Activated T-helper 17 cell treated with anti-CD3 and anti-CD28 coated beads, Interleukin-2, amount 50 U/mL, for 72 hours (primary cell): ENCODE measurements around the gene AKAP6. TPM values are rescaled to one million over a fixed set of nuclear protein-coding genes. Genes with fewer than 3 reads are reported as not detected.

Experiments
- ATAC-seq: fragments of 150-1000 bp; cut with Tn5 transposase; replicated peaks from 2 replicates; pipeline ENCODE4 v1.10.0; 2021; ENCODE audit warnings: mild to moderate bottlenecking, moderate library complexity
- H3K27ac Mint-ChIP-seq: one replicate; pipeline ENCODE4 v1.8.0; 2022; ENCODE audit warnings: mixed read lengths
- H3K27me3 Mint-ChIP-seq: one replicate; pipeline ENCODE4 v1.8.0; 2022; ENCODE audit warnings: mixed read lengths
- H3K36me3 Mint-ChIP-seq: one replicate; pipeline ENCODE4 v1.8.0; 2022; ENCODE audit warnings: low read depth, mild to moderate bottlenecking, mixed read lengths
- H3K4me1 Mint-ChIP-seq: one replicate; pipeline ENCODE4 v1.8.0; 2022; ENCODE audit warnings: mixed read lengths
- H3K4me3 Mint-ChIP-seq: one replicate; pipeline ENCODE4 v1.8.0; 2022; ENCODE audit warnings: mild to moderate bottlenecking, mixed read lengths
- H3K9me3 Mint-ChIP-seq: one replicate; pipeline ENCODE4 v1.8.0; 2022; ENCODE audit warnings: mixed read lengths
- total RNA-seq, 2 donors: library from RNA; stranded (reverse); gene quantifications; one replicate each; pipeline ENCODE4 v1.2.3, GENCODE V29; 2022

AKAP6 gene
- total RNA-seq, 2 donors from 2014 or later = 1.1 to 2.1 TPM

- H3K36me3 Mint-ChIP-seq = no peaks in the 10 kb centered on the region
- H3K27ac Mint-ChIP-seq = no peak overlapping the region
- no peaks in the 10 kb centered on the region for H3K9me3 Mint-ChIP-seq
- no peak overlapping the region for H3K4me3 Mint-ChIP-seq
- ATAC-seq = no peak
- H3K4me1 Mint-ChIP-seq = no peaks in the 10 kb centered on the region
- H3K27me3 Mint-ChIP-seq = no peaks in the 10 kb centered on the region
These were observed 390.5 kb downstream of the AKAP6 start for GRCh38 chr14:32719601-32720000.

- Mint-ChIP-seq H3K27ac (no peak overlapping the region), H3K9me3 (no peaks in the 10 kb centered on the region), H3K27me3 (no peaks in the 10 kb centered on the region), H3K4me1 (no peaks in the 10 kb centered on the region), H3K36me3 (no peaks in the 10 kb centered on the region), H3K4me3 (no peak overlapping the region)
- no peak for ATAC-seq
These were observed 391.8 kb downstream of the AKAP6 start for GRCh38 chr14:32720927-32721326.

- Mint-ChIP-seq H3K27me3 (no peaks in the 10 kb centered on the region), H3K9me3 (no peaks in the 10 kb centered on the region), H3K36me3 (no peaks in the 10 kb centered on the region), H3K4me1 (no peaks in the 10 kb centered on the region), H3K27ac (no peak overlapping the region), H3K4me3 (no peak overlapping the region)
- no peak for ATAC-seq
These were observed 393.6 kb downstream of the AKAP6 start for GRCh38 chr14:32722631-32723183.

GRCh38 chr14:32724867-32725471, 395.9 kb downstream of the AKAP6 start:
- Mint-ChIP-seq H3K4me1 (no peaks in the 10 kb centered on the region), H3K27ac (no peak overlapping the region), H3K36me3 (no peaks in the 10 kb centered on the region), H3K27me3 (no peaks in the 10 kb centered on the region), H3K4me3 (no peak overlapping the region), H3K9me3 (no peaks in the 10 kb centered on the region)
- ATAC-seq = no peak

- Mint-ChIP-seq H3K36me3 (no peaks in the 10 kb centered on the region), H3K4me3 (no peak overlapping the region), H3K27ac (no peak overlapping the region), H3K27me3 (no peaks in the 10 kb centered on the region), H3K4me1 (no peaks in the 10 kb centered on the region), H3K9me3 (no peaks in the 10 kb centered on the region)
- ATAC-seq = no peak
These were observed 397.4 kb downstream of the AKAP6 start for GRCh38 chr14:32726516-32726915.

- Mint-ChIP-seq H3K27me3 (no peaks in the 10 kb centered on the region), H3K36me3 (no peaks in the 10 kb centered on the region), H3K9me3 (no peaks in the 10 kb centered on the region), H3K4me3 (no peak overlapping the region), H3K27ac (no peak overlapping the region), H3K4me1 (no peaks in the 10 kb centered on the region)
- no peak for ATAC-seq
These were observed 398.7 kb downstream of the AKAP6 start for GRCh38 chr14:32727832-32728231.

GRCh38 chr14:32728526-32728925, 399.4 kb downstream of the AKAP6 start:
- H3K27ac Mint-ChIP-seq = no peak overlapping the region
- H3K4me3 Mint-ChIP-seq = no peak overlapping the region
- ATAC-seq = no peak
- H3K4me1 Mint-ChIP-seq = no peaks in the 10 kb centered on the region
- H3K9me3 Mint-ChIP-seq = no peaks in the 10 kb centered on the region
- no peaks in the 10 kb centered on the region for H3K36me3 Mint-ChIP-seq
- no peaks in the 10 kb centered on the region for H3K27me3 Mint-ChIP-seq

GRCh38 chr14:32728976-32729375, 399.9 kb downstream of the AKAP6 start:
- Mint-ChIP-seq H3K4me3 (no peak overlapping the region), H3K27ac (no peak overlapping the region), H3K9me3 (no peaks in the 10 kb centered on the region), H3K36me3 (no peaks in the 10 kb centered on the region), H3K4me1 (no peaks in the 10 kb centered on the region), H3K27me3 (no peaks in the 10 kb centered on the region)
- ATAC-seq = no peak

GRCh38 chr14:32731249-32731648, 402.2 kb downstream of the AKAP6 start:
- ATAC-seq = no peak
- Mint-ChIP-seq H3K27me3 (no peaks in the 10 kb centered on the region), H3K36me3 (no peaks in the 10 kb centered on the region), H3K4me3 (no peak overlapping the region), H3K4me1 (no peaks in the 10 kb centered on the region), H3K27ac (no peak overlapping the region), H3K9me3 (no peaks in the 10 kb centered on the region)

- Mint-ChIP-seq H3K9me3 (no peaks in the 10 kb centered on the region), H3K4me3 (no peak overlapping the region), H3K27ac (no peak overlapping the region), H3K4me1 (no peaks in the 10 kb centered on the region), H3K36me3 (no peaks in the 10 kb centered on the region), H3K27me3 (no peaks in the 10 kb centered on the region)
- ATAC-seq = no peak
These were observed 403.9 kb downstream of the AKAP6 start for GRCh38 chr14:32733015-32733414.

- no peaks in the 10 kb centered on the region for H3K27me3 Mint-ChIP-seq
- ATAC-seq = no peak
- no peaks in the 10 kb centered on the region for H3K9me3 Mint-ChIP-seq
- H3K4me1 Mint-ChIP-seq = no peaks in the 10 kb centered on the region
- H3K27ac Mint-ChIP-seq = no peak overlapping the region
- no peaks in the 10 kb centered on the region for H3K36me3 Mint-ChIP-seq
- no peak overlapping the region for H3K4me3 Mint-ChIP-seq
These were observed 405.2 kb downstream of the AKAP6 start for GRCh38 chr14:32734261-32734660.

- peaks cover 9% of the 10 kb centered on the region for H3K9me3 Mint-ChIP-seq
- no peaks in the 10 kb centered on the region for H3K4me1 Mint-ChIP-seq
- ATAC-seq = no peak
- no peaks in the 10 kb centered on the region for H3K27me3 Mint-ChIP-seq
- no peak overlapping the region for H3K27ac Mint-ChIP-seq
- H3K4me3 Mint-ChIP-seq = no peak overlapping the region
- no peaks in the 10 kb centered on the region for H3K36me3 Mint-ChIP-seq
These were observed 408.5 kb downstream of the AKAP6 start for GRCh38 chr14:32737621-32738020.

- Mint-ChIP-seq H3K36me3 (no peaks in the 10 kb centered on the region), H3K27ac (no peak overlapping the region), H3K4me3 (no peak overlapping the region), H3K4me1 (no peaks in the 10 kb centered on the region), H3K9me3 (peaks cover 9% of the 10 kb centered on the region), H3K27me3 (no peaks in the 10 kb centered on the region)
- no peak for ATAC-seq
These were observed 409.2 kb downstream of the AKAP6 start for GRCh38 chr14:32738206-32738871.

GRCh38 chr14:32744811-32745445, 415.8 kb downstream of the AKAP6 start:
- no peak overlapping the region for H3K4me3 Mint-ChIP-seq
- H3K27ac Mint-ChIP-seq = no peak overlapping the region
- no peaks in the 10 kb centered on the region for H3K4me1 Mint-ChIP-seq
- H3K36me3 Mint-ChIP-seq = no peaks in the 10 kb centered on the region
- no peak for ATAC-seq
- peaks cover 8% of the 10 kb centered on the region for H3K27me3 Mint-ChIP-seq
- peaks cover 10% of the 10 kb centered on the region for H3K9me3 Mint-ChIP-seq

GRCh38 chr14:32754209-32754608, 425.1 kb downstream of the AKAP6 start:
- ATAC-seq = no peak
- H3K36me3 Mint-ChIP-seq = no peaks in the 10 kb centered on the region
- no peak overlapping the region for H3K4me3 Mint-ChIP-seq
- peaks cover 5% of the 10 kb centered on the region for H3K9me3 Mint-ChIP-seq
- H3K27ac Mint-ChIP-seq = no peak overlapping the region
- no peaks in the 10 kb centered on the region for H3K27me3 Mint-ChIP-seq
- no peaks in the 10 kb centered on the region for H3K4me1 Mint-ChIP-seq
